ENCODE results near the gene TSPAN9.

The TSPAN9 gene

DNA sequence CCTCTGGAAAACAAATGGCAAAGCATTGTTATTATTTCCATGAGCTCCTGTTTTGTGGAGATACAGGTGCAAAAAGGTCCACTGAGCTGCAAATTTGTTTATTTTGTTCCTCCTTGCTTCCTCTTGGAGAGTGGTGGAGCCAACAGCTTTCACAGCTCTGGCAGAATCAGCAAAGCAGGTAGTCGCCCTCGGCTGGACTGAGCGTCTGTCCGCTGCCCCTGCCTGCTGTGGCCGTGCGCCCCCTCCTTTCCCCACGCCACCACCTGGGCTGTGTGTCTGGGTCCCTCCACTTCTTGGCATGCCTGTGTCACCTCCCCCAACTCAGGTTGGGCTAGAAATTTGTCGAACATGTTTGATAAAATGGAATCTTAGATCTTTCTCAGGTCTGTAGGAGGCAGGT, 188.2 kb downstream of the TSPAN9 start:
- no peaks in the 10 kb centered on the region for H3K9me3 ChIP-seq (ENCODE audit: insufficient read depth, low read depth, low read length)
- no peak overlapping the region for H3K9ac ChIP-seq (ENCODE audit: low read depth, low read length)
- H3K27me3 ChIP-seq (ENCODE audit: insufficient read depth, low read length) = no peaks in the 10 kb centered on the region
- no peak overlapping the region for H3K27ac ChIP-seq (ENCODE audit: low read length)
- no peaks in the 10 kb centered on the region for H3K4me1 ChIP-seq (ENCODE audit: insufficient read depth, low read length)
- H3K4me3 ChIP-seq (ENCODE audit: low read length) = no peak overlapping the region
- no peaks in the 10 kb centered on the region for H3K36me3 ChIP-seq (ENCODE audit: insufficient read depth, low read depth, low read length)

DNA sequence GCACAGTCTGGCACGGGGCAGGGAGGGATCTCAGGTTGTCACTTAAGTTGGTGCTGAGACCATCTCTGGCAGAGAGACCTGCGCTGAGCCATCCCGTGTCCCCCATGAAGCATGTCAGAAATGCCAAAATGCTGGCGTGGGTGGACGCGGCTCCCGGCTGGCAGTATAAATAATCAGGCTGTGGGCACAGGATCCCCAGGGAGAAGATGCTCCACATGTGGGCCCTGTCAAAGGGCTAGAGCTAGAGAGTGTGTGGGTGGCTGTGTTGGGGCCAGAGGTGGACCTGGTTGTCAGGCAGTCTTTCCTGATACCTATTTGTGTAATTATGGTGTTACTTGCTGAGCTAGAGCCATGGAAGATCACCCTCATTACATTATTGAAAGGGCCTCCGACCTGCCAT, 189.5 kb downstream of the TSPAN9 start:
- Histone ChIP-seq H3K9ac (ENCODE audit: low read depth, low read length) (no peak overlapping the region), H3K36me3 (ENCODE audit: insufficient read depth, low read depth, low read length) (no peaks in the 10 kb centered on the region), H3K9me3 (ENCODE audit: insufficient read depth, low read depth, low read length) (no peaks in the 10 kb centered on the region), H3K4me1 (ENCODE audit: insufficient read depth, low read length) (peaks cover 8% of the 10 kb centered on the region; the same call in 1 of the 2 replicates), H3K4me3 (ENCODE audit: low read length) (no peak overlapping the region), H3K27ac (ENCODE audit: low read length) (no peak overlapping the region), H3K27me3 (ENCODE audit: insufficient read depth, low read length) (no peaks in the 10 kb centered on the region)

DNA sequence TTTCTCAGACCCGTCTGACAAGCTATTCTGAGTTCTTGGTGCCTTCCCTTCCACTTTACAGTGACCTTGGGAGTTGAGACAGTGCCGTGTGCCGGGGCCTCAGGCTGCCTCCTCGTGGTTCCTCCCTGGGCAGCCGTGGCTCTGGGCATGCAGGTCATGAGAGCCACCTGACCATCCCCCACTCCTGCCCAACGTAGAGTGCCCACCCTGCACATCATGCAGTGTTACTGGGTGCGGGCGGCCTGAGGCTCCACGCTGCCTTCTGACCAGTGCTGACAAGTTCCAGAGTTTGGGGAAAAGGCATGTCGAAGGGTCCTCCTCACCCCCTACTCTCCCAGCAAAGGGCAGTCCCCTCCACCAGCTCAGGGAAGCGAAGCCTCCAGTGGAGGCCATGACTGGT, 190.5 kb downstream of the TSPAN9 start:
- Histone ChIP-seq H3K9ac (ENCODE audit: low read depth, low read length) (no peak overlapping the region), H3K27me3 (ENCODE audit: insufficient read depth, low read length) (no peaks in the 10 kb centered on the region), H3K4me1 (ENCODE audit: insufficient read depth, low read length) (peaks cover 9% of the 10 kb centered on the region; the same call in 1 of the 2 replicates), H3K9me3 (ENCODE audit: insufficient read depth, low read depth, low read length) (no peaks in the 10 kb centered on the region), H3K27ac (ENCODE audit: low read length) (no peak overlapping the region), H3K36me3 (ENCODE audit: insufficient read depth, low read depth, low read length) (no peaks in the 10 kb centered on the region), H3K4me3 (ENCODE audit: low read length) (no peak overlapping the region)

DNA sequence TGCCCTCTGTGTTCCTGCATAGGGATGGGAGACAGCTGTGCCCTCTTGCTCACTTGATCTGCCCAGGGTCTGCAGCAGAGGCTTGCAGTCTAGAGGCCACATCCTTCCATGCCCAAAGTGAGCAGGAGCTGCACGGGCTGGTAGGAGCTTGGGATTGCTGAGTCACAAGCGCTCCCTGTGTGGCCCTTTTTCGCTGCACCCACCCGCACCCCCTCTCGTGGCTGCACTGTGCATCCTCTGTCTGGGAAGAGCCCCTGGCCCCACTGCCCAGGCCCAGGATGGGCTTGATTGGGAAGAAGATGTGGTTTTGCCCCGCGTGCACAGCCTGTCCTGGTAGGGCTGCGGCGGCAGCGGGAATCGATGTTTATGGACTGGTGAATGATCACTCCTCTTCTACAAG, 192.4 kb downstream of the TSPAN9 start:
- Histone ChIP-seq H3K36me3 (ENCODE audit: insufficient read depth, low read depth, low read length) (no peaks in the 10 kb centered on the region), H3K4me3 (ENCODE audit: low read length) (no peak overlapping the region), H3K27ac (ENCODE audit: low read length) (no peak overlapping the region), H3K4me1 (ENCODE audit: insufficient read depth, low read length) (peaks cover 9% of the 10 kb centered on the region; the same call in 1 of the 2 replicates), H3K27me3 (ENCODE audit: insufficient read depth, low read length) (no peaks in the 10 kb centered on the region), H3K9me3 (ENCODE audit: insufficient read depth, low read depth, low read length) (no peaks in the 10 kb centered on the region), H3K9ac (ENCODE audit: low read depth, low read length) (no peak overlapping the region)

- no peaks in the 10 kb centered on the region for H3K9me3 ChIP-seq (ENCODE audit: insufficient read depth, low read depth, low read length)
- H3K27me3 ChIP-seq (ENCODE audit: insufficient read depth, low read length) = no peaks in the 10 kb centered on the region
- H3K4me3 ChIP-seq (ENCODE audit: low read length) = no peak overlapping the region
- H3K27ac ChIP-seq (ENCODE audit: low read length) = no peak overlapping the region
- no peaks in the 10 kb centered on the region for H3K36me3 ChIP-seq (ENCODE audit: insufficient read depth, low read depth, low read length)
- H3K4me1 ChIP-seq (ENCODE audit: insufficient read depth, low read length) = peaks cover 9% of the 10 kb centered on the region; the same call in 1 of the 2 replicates
- no peak overlapping the region for H3K9ac ChIP-seq (ENCODE audit: low read depth, low read length)
These were observed 194.0 kb downstream of the TSPAN9 start for GRCh38 chr12:3271146-3271545.

GRCh38 chr12:3271639-3272038, 194.5 kb downstream of the TSPAN9 start:
- no peaks in the 10 kb centered on the region for H3K27me3 ChIP-seq (ENCODE audit: insufficient read depth, low read length)
- peaks cover 9% of the 10 kb centered on the region; the same call in 1 of the 2 replicates for H3K4me1 ChIP-seq (ENCODE audit: insufficient read depth, low read length)
- H3K27ac ChIP-seq (ENCODE audit: low read length) = no peak overlapping the region
- no peak overlapping the region for H3K4me3 ChIP-seq (ENCODE audit: low read length)
- H3K9me3 ChIP-seq (ENCODE audit: insufficient read depth, low read depth, low read length) = no peaks in the 10 kb centered on the region
- H3K36me3 ChIP-seq (ENCODE audit: insufficient read depth, low read depth, low read length) = no peaks in the 10 kb centered on the region
- H3K9ac ChIP-seq (ENCODE audit: low read depth, low read length) = no peak overlapping the region

- Histone ChIP-seq H3K9ac (ENCODE audit: low read depth, low read length) (no peak overlapping the region), H3K27me3 (ENCODE audit: insufficient read depth, low read length) (no peaks in the 10 kb centered on the region), H3K9me3 (ENCODE audit: insufficient read depth, low read depth, low read length) (no peaks in the 10 kb centered on the region), H3K4me3 (ENCODE audit: low read length) (no peak overlapping the region), H3K27ac (ENCODE audit: low read length) (no peak overlapping the region), H3K36me3 (ENCODE audit: insufficient read depth, low read depth, low read length) (no peaks in the 10 kb centered on the region), H3K4me1 (ENCODE audit: insufficient read depth, low read length) (peaks cover 9% of the 10 kb centered on the region; the same call in 1 of the 2 replicates)
These were observed 195.8 kb downstream of the TSPAN9 start for GRCh38 chr12:3272958-3273357.

GRCh38 chr12:3273409-3273853, 196.3 kb downstream of the TSPAN9 start:
- no peaks in the 10 kb centered on the region for H3K36me3 ChIP-seq (ENCODE audit: insufficient read depth, low read depth, low read length)
- no peak overlapping the region for H3K27ac ChIP-seq (ENCODE audit: low read length)
- H3K9ac ChIP-seq (ENCODE audit: low read depth, low read length) = no peak overlapping the region
- no peak overlapping the region for H3K4me3 ChIP-seq (ENCODE audit: low read length)
- peaks cover 9% of the 10 kb centered on the region; the same call in 1 of the 2 replicates for H3K4me1 ChIP-seq (ENCODE audit: insufficient read depth, low read length)
- H3K9me3 ChIP-seq (ENCODE audit: insufficient read depth, low read depth, low read length) = no peaks in the 10 kb centered on the region
- no peaks in the 10 kb centered on the region for H3K27me3 ChIP-seq (ENCODE audit: insufficient read depth, low read length)

- H3K9ac ChIP-seq (ENCODE audit: low read depth, low read length) = no peak overlapping the region
- H3K27me3 ChIP-seq (ENCODE audit: insufficient read depth, low read length) = no peaks in the 10 kb centered on the region
- H3K27ac ChIP-seq (ENCODE audit: low read length) = no peak overlapping the region
- no peak overlapping the region for H3K4me3 ChIP-seq (ENCODE audit: low read length)
- peaks cover 9% of the 10 kb centered on the region; the same call in 1 of the 2 replicates for H3K4me1 ChIP-seq (ENCODE audit: insufficient read depth, low read length)
- no peaks in the 10 kb centered on the region for H3K36me3 ChIP-seq (ENCODE audit: insufficient read depth, low read depth, low read length)
- no peaks in the 10 kb centered on the region for H3K9me3 ChIP-seq (ENCODE audit: insufficient read depth, low read depth, low read length)
These were observed 197.5 kb downstream of the TSPAN9 start for GRCh38 chr12:3274664-3275063.

DNA sequence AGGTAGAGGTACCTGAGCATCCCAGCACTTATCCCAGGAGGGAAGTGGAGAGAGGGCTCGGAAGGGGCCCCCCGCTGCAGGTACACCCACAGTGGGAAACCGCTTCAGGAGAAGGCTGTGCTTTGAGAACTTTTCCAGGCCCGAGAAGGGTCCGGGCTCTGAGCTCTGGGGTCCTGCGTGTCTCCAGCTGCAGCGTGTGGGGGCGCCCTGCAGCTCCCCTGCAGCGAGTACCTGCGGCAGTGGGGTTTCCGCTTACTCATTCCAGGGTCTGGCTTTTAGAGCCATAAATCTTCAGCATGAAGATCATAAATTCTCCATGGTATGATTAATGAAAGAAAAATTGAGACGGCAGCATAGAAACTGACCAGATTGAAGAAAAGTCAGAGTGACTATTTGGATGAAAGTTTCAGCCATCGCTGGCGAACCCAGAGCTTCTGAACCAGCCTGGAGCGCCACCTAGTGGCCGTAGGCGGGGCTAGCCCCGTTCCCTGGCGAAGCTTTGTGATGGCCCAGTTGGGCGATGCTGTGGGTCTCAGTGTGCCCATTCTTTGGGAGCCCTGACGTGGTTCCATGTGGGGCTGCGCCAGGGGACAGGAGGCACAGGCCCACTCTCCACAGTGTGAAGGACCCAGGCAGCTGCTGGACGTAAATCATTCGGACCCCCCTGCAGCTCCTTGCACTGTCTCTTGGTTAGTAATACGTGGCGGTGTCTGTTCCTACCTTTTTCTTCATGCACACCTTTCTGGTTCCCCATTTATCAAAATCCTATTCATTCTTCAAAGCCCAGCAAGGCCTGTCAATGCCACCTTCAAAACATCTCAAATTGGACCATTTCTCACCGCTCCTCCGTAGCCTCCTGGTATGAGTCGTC, 198.2 kb downstream of the TSPAN9 start:
- Histone ChIP-seq H3K4me3 (ENCODE audit: low read length) (no peak overlapping the region), H3K4me1 (ENCODE audit: insufficient read depth, low read length) (peaks cover 9% of the 10 kb centered on the region; the same call in 1 of the 2 replicates), H3K27me3 (ENCODE audit: insufficient read depth, low read length) (no peaks in the 10 kb centered on the region), H3K9ac (ENCODE audit: low read depth, low read length) (no peak overlapping the region), H3K36me3 (ENCODE audit: insufficient read depth, low read depth, low read length) (no peaks in the 10 kb centered on the region), H3K9me3 (ENCODE audit: insufficient read depth, low read depth, low read length) (no peaks in the 10 kb centered on the region), H3K27ac (ENCODE audit: low read length) (no peak overlapping the region)

DNA sequence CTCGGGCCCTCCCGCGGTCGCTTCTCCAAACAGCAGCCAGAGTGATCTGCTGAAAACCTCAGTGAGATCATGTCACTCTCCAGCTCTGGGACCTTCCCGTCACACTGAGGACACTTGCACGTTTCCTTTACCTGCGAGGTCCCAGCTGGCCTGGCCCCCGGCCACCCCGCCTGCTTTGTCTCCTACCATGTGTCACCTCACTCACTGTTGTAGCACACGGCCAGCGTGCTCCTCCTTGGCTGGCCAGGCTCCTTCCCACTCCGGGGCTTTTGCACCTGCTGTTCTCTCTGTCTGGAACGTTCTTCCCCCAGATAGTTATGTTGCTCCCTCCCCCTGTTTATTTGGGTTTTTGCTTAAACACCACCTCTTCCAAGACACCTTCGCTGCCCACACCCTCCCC, 199.0 kb downstream of the TSPAN9 start:
- no peaks in the 10 kb centered on the region for H3K9me3 ChIP-seq (ENCODE audit: insufficient read depth, low read depth, low read length)
- no peak overlapping the region for H3K9ac ChIP-seq (ENCODE audit: low read depth, low read length)
- H3K4me1 ChIP-seq (ENCODE audit: insufficient read depth, low read length) = peaks cover 5% of the 10 kb centered on the region; the same call in 1 of the 2 replicates
- no peak overlapping the region for H3K4me3 ChIP-seq (ENCODE audit: low read length)
- H3K27ac ChIP-seq (ENCODE audit: low read length) = no peak overlapping the region
- H3K36me3 ChIP-seq (ENCODE audit: insufficient read depth, low read depth, low read length) = no peaks in the 10 kb centered on the region
- no peaks in the 10 kb centered on the region for H3K27me3 ChIP-seq (ENCODE audit: insufficient read depth, low read length)

DNA sequence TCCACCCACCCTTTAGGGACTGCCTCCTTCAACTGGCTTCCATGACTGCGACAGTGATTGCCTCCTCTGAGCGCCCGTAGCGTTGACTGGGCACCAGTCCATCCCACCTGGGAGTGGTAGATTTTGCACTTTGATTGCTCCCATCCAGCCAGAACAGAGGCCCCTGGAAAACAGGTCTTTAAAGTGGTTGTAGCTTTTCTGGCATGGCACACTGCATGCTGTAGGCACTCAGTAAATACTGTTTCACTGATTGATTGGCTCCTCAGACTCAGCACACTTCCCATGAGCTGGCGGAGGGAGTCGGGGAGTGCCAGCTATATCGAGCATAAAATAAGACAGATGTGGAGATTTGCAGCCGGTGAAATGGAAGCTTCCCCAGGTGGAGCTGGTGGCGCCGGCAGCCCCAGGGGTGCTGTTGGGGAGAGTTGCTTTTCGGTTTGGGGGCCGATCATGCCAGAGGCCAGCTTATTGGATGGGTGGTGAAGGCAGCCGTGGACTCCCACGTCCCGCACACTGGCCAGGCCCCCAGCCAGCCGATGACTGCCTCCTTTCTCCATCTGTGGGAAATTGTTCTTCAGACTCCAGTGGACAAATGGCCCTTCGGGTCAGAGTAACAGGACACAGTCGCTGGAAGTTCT, 200.2 kb downstream of the TSPAN9 start:
- no peak overlapping the region for H3K4me3 ChIP-seq (ENCODE audit: low read length)
- H3K36me3 ChIP-seq (ENCODE audit: insufficient read depth, low read depth, low read length) = no peaks in the 10 kb centered on the region
- H3K4me1 ChIP-seq (ENCODE audit: insufficient read depth, low read length) = no peaks in the 10 kb centered on the region; the same call in 1 of the 2 replicates
- H3K27ac ChIP-seq (ENCODE audit: low read length) = no peak overlapping the region
- no peaks in the 10 kb centered on the region for H3K27me3 ChIP-seq (ENCODE audit: insufficient read depth, low read length)
- no peak overlapping the region for H3K9ac ChIP-seq (ENCODE audit: low read depth, low read length)
- H3K9me3 ChIP-seq (ENCODE audit: insufficient read depth, low read depth, low read length) = no peaks in the 10 kb centered on the region
